ENCODE measurements around the gene TNN. TPM values are rescaled to one million over a fixed set of nuclear protein-coding genes. Genes with fewer than 3 reads are reported as not detected.
A peak's percentile ranks its signal among the peaks of the same experiment; 100 is the strongest.

Gene TNN
- total and polyA plus RNA-seq, 3 experiments from 2014 or later = not detected

DNA sequence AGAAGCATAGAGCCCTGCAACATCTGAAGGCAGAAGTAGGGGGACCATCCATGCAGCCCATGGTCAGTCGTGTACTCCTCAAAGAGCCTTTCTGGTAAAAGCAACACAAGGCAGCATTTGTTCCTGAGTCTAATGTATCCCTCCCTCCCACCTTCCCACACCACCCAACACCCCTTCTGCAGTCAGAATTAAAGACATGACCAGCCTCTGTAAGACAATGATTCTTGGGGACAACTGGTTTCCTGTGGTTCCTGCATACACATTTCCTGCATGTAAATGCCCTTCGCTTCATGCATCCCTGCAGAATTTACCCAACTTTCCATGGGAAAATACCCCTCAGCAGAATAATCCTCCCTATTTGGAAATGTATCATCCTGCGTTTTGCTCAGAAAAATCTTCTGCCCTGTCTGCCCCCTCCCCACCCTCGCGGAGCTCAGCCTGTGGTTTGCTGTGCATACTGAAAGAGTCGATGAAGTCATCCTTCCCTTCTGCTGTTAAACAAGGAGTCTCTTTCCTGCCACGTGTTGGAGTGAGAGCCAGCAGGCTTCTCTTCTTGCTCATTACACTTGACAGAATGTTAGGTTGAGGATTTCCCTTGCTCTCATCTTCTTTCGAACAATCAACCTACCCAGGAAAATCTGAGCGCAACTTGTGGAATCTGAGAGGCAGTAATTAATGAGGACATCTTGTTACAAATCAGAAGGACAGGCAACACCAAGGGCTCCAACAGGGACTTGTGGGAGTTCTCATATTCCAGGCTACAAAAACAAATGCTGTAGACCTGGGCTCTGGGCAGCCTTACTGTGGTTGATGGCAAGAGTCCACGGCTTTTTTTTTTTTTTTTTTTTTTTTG lies 4.7 kb downstream of the TNN start:
- peak overlapping the region in 5 of 7 donors; percentile 23 to 60 (median 46) for H3K4me3 Mint-ChIP-seq
- ChIA-PET CTCF (no interaction called here), POLR2A (no interaction called here)

GRCh38 chr1:175073061-175073460 lies 5.4 kb downstream of the TNN start:
- H3K27me3 ChIP-seq (ENCODE audit: insufficient read depth, low read length, poor library complexity, severe bottlenecking) = no peaks in the 10 kb centered on the region
- H3K4me3 ChIP-seq (ENCODE audit: low read length) = no peak overlapping the region
- H3K9me3 Mint-ChIP-seq = no peaks in the 10 kb centered on the region
- no peaks in the 10 kb centered on the region for H3K9me3 ChIP-seq (ENCODE audit: low read length)
- DNase-seq = no peak
- no peaks in the 10 kb centered on the region for H3K4me1 ChIP-seq (ENCODE audit: insufficient read depth, low read length)
- peaks cover 7 to 9% (median 8%) of the 10 kb centered on the region in 3 donors for H3K4me1 Mint-ChIP-seq
- H3K27ac ChIP-seq (ENCODE audit: low read depth, low read length) = no peak overlapping the region
- POLR2A ChIA-PET = no interaction called here
- peaks cover 12 to 59% of the 10 kb centered on the region in 2 donors for H3K27me3 Mint-ChIP-seq
- no peaks in the 10 kb centered on the region for H3K36me3 ChIP-seq (ENCODE audit: insufficient read depth, low read length)
- CTCF ChIA-PET = no interaction called here
- H3K4me3 Mint-ChIP-seq = no peak overlapping the region
- H3K27ac Mint-ChIP-seq = no peak overlapping the region
- no peaks in the 10 kb centered on the region for H3K36me3 Mint-ChIP-seq

More for the DNA sequence above, 4.7 kb downstream of the TNN start:
- peaks cover 7 to 9% (median 8%) of the 10 kb centered on the region in 3 donors for H3K4me1 Mint-ChIP-seq
- H3K36me3 ChIP-seq (ENCODE audit: insufficient read depth, low read length) = no peaks in the 10 kb centered on the region
- no peak for DNase-seq
- no peaks in the 10 kb centered on the region for H3K9me3 Mint-ChIP-seq
- no peak overlapping the region for H3K27ac Mint-ChIP-seq
- no peaks in the 10 kb centered on the region for H3K4me1 ChIP-seq (ENCODE audit: insufficient read depth, low read length)
- H3K36me3 Mint-ChIP-seq = no peaks in the 10 kb centered on the region
- no peaks in the 10 kb centered on the region for H3K9me3 ChIP-seq (ENCODE audit: low read length)
- peaks cover 12 to 61% of the 10 kb centered on the region in 2 donors for H3K27me3 Mint-ChIP-seq
- H3K27me3 ChIP-seq (ENCODE audit: insufficient read depth, low read length, poor library complexity, severe bottlenecking) = no peaks in the 10 kb centered on the region
- no peak overlapping the region for H3K27ac ChIP-seq (ENCODE audit: low read depth, low read length)
- H3K4me3 ChIP-seq (ENCODE audit: low read length) = no peak overlapping the region

GRCh38 chr1:175073633-175074032 lies 6.0 kb downstream of the TNN start:
- peaks cover 7 to 9% (median 8%) of the 10 kb centered on the region in 3 donors for H3K4me1 Mint-ChIP-seq
- Histone ChIP-seq H3K4me1 (ENCODE audit: insufficient read depth, low read length) (no peaks in the 10 kb centered on the region), H3K36me3 (ENCODE audit: insufficient read depth, low read length) (no peaks in the 10 kb centered on the region), H3K27me3 (ENCODE audit: insufficient read depth, low read length, poor library complexity, severe bottlenecking) (no peaks in the 10 kb centered on the region), H3K4me3 (ENCODE audit: low read length) (no peak overlapping the region), H3K9me3 (ENCODE audit: low read length) (no peaks in the 10 kb centered on the region), H3K27ac (ENCODE audit: low read depth, low read length) (no peak overlapping the region)
- no peak for DNase-seq
- H3K27ac Mint-ChIP-seq = no peak overlapping the region
- no peaks in the 10 kb centered on the region for H3K36me3 Mint-ChIP-seq
- H3K27me3 Mint-ChIP-seq = peaks cover 12 to 59% of the 10 kb centered on the region in 2 donors
- no peak overlapping the region for H3K4me3 Mint-ChIP-seq
- CTCF ChIA-PET = interaction anchor here (0.8 kb wide), 1 partner anchor 73 kb away, joined by 3 read pairs; no protein-coding TSS in a partner anchor
- POLR2A ChIA-PET = no interaction called here
- H3K9me3 Mint-ChIP-seq = no peaks in the 10 kb centered on the region

- Mint-ChIP-seq H3K4me3 (no peak overlapping the region), H3K9me3 (no peaks in the 10 kb centered on the region), H3K4me1 (peaks cover 7 to 9% (median 8%) of the 10 kb centered on the region in 3 donors), H3K27me3 (peaks cover 13 to 57% of the 10 kb centered on the region in 2 donors), H3K27ac (peak overlapping the region in 1 of 8 donors; percentile 33), H3K36me3 (no peaks in the 10 kb centered on the region)
- H3K4me1 ChIP-seq (ENCODE audit: insufficient read depth, low read length) = no peaks in the 10 kb centered on the region
- no peaks in the 10 kb centered on the region for H3K9me3 ChIP-seq (ENCODE audit: low read length)
- no peak overlapping the region for H3K27ac ChIP-seq (ENCODE audit: low read depth, low read length)
- H3K4me3 ChIP-seq (ENCODE audit: low read length) = no peak overlapping the region
- no peak for DNase-seq
- H3K27me3 ChIP-seq (ENCODE audit: insufficient read depth, low read length, poor library complexity, severe bottlenecking) = no peaks in the 10 kb centered on the region
- POLR2A ChIA-PET = no interaction called here
- CTCF ChIA-PET = no interaction called here
- H3K36me3 ChIP-seq (ENCODE audit: insufficient read depth, low read length) = no peaks in the 10 kb centered on the region
These were observed 8.2 kb downstream of the TNN start for GRCh38 chr1:175075572-175076568.

GRCh38 chr1:175077356-175078030 lies 9.9 kb downstream of the TNN start:
- Histone ChIP-seq H3K9me3 (ENCODE audit: low read length) (no peaks in the 10 kb centered on the region), H3K4me3 (ENCODE audit: low read length) (no peak overlapping the region), H3K27me3 (ENCODE audit: insufficient read depth, low read length, poor library complexity, severe bottlenecking) (no peaks in the 10 kb centered on the region), H3K36me3 (ENCODE audit: insufficient read depth, low read length) (no peaks in the 10 kb centered on the region), H3K27ac (ENCODE audit: low read depth, low read length) (no peak overlapping the region), H3K4me1 (ENCODE audit: insufficient read depth, low read length) (no peaks in the 10 kb centered on the region)
- Mint-ChIP-seq H3K27ac (no peak overlapping the region), H3K4me1 (peaks cover under 1 to 4% (median 1%) of the 10 kb centered on the region in 3 donors), H3K27me3 (peaks cover 13 to 56% of the 10 kb centered on the region in 2 donors), H3K9me3 (no peaks in the 10 kb centered on the region), H3K36me3 (no peaks in the 10 kb centered on the region), H3K4me3 (no peak overlapping the region)
- DNase-seq = no peak
- ChIA-PET CTCF (no interaction called here), POLR2A (no interaction called here)

- no peak overlapping the region for H3K4me3 ChIP-seq (ENCODE audit: low read length)
- H3K9me3 Mint-ChIP-seq = no peaks in the 10 kb centered on the region
- H3K4me1 Mint-ChIP-seq = no peaks in the 10 kb centered on the region
- H3K4me3 Mint-ChIP-seq = no peak overlapping the region
- POLR2A ChIA-PET = no interaction called here
- peaks cover 15 to 57% of the 10 kb centered on the region in 2 donors for H3K27me3 Mint-ChIP-seq
- no peak overlapping the region for H3K27ac ChIP-seq (ENCODE audit: low read depth, low read length)
- H3K27me3 ChIP-seq (ENCODE audit: insufficient read depth, low read length, poor library complexity, severe bottlenecking) = no peaks in the 10 kb centered on the region
- H3K27ac Mint-ChIP-seq = no peak overlapping the region
- H3K36me3 ChIP-seq (ENCODE audit: insufficient read depth, low read length) = no peaks in the 10 kb centered on the region
- DNase-seq = no peak
- CTCF ChIA-PET = no interaction called here
- H3K36me3 Mint-ChIP-seq = no peaks in the 10 kb centered on the region
- H3K4me1 ChIP-seq (ENCODE audit: insufficient read depth, low read length) = no peaks in the 10 kb centered on the region
- no peaks in the 10 kb centered on the region for H3K9me3 ChIP-seq (ENCODE audit: low read length)
These were observed 11.0 kb downstream of the TNN start for GRCh38 chr1:175078629-175079028.

GRCh38 chr1:175079338-175079737 lies 11.7 kb downstream of the TNN start:
- Histone ChIP-seq H3K9me3 (ENCODE audit: low read length) (no peaks in the 10 kb centered on the region), H3K4me3 (ENCODE audit: low read length) (no peak overlapping the region), H3K27me3 (ENCODE audit: insufficient read depth, low read length, poor library complexity, severe bottlenecking) (no peaks in the 10 kb centered on the region), H3K27ac (ENCODE audit: low read depth, low read length) (no peak overlapping the region), H3K36me3 (ENCODE audit: insufficient read depth, low read length) (no peaks in the 10 kb centered on the region), H3K4me1 (ENCODE audit: insufficient read depth, low read length) (no peaks in the 10 kb centered on the region)
- DNase-seq = no peak
- ChIA-PET POLR2A (no interaction called here), CTCF (no interaction called here)
- Mint-ChIP-seq H3K27me3 (peaks cover 15 to 55% of the 10 kb centered on the region in 2 donors), H3K4me1 (no peaks in the 10 kb centered on the region), H3K9me3 (no peaks in the 10 kb centered on the region), H3K36me3 (no peaks in the 10 kb centered on the region), H3K27ac (no peak overlapping the region), H3K4me3 (no peak overlapping the region)

Measured in CD8-positive, alpha-beta memory T cell (primary cell).